Testis (tissue), 2 donors: ENCODE measurements around the gene SELENOW.

ENCODE experiments used
- POLR2A ChIP-seq: fragments of 450-650 bp; IDR thresholded peaks from one replicate; pipeline ENCODE4 v1.6.1; 2017; ENCODE audit warnings: antibody characterized with exemption, mild to moderate bottlenecking, moderate library complexity
- TF ChIP-seq, protein P1 (sequence below), 3 experiments: fragments of 450-650 bp in 2 of 3; fragments of 200-600 bp in 1 of 3; sonication (generic) in 1 of 3; IDR thresholded peaks; one replicate each; pipeline ENCODE4 v1.5.1; 2016 to 2019; ENCODE audit warnings: antibody characterized with exemption in 3 of 3, mild to moderate bottlenecking in 2 of 3, moderate library complexity in 1 of 3

DNA sequence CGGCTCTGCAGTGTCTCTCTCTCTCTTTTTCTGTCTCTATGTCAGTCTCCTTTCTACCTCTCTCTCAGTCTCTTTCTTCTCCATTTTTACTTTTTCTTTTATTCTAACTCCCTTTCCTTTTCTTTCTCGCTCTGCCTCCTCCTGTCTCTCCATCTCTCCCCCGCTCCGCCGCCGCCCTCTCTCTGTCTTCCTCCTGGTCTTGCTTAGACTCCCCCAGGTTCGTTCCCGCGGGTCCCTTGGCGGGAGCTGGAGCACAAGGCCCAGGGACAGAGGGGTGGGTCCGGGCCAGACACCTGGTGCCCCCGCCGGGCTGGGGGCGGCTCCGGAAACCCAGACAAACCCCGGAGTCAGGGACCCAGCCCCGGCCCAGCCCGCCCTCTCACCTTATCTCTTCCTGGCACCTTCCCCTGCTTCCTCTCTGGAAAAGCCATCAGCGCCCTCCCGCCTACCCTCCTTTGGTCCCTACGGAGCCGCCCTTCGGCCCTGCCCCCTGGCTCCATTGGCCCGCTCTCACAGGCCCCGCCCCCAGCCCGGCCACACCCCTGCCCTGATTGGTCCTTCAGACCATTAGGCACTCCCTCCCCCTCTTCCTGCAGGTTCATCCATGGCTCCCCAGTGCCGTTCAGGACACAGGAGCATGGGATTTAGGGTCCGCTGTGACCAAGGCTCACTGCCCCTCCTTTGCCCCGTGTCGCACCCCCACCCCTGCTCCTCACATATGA, 48.5 kb upstream of the SELENOW start:
- TF ChIP-seq, protein P1, sequence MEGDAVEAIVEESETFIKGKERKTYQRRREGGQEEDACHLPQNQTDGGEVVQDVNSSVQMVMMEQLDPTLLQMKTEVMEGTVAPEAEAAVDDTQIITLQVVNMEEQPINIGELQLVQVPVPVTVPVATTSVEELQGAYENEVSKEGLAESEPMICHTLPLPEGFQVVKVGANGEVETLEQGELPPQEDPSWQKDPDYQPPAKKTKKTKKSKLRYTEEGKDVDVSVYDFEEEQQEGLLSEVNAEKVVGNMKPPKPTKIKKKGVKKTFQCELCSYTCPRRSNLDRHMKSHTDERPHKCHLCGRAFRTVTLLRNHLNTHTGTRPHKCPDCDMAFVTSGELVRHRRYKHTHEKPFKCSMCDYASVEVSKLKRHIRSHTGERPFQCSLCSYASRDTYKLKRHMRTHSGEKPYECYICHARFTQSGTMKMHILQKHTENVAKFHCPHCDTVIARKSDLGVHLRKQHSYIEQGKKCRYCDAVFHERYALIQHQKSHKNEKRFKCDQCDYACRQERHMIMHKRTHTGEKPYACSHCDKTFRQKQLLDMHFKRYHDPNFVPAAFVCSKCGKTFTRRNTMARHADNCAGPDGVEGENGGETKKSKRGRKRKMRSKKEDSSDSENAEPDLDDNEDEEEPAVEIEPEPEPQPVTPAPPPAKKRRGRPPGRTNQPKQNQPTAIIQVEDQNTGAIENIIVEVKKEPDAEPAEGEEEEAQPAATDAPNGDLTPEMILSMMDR (IDR thresholded peaks at IDR 0.05) = no peak
- no peak for TF ChIP-seq POLR2A
